SK-N-MC (cell line): Measurements from ENCODE around the gene DOK1.

Experiments
- EZH2 ChIP-seq: fragments of 200-600 bp; sonication (generic); IDR thresholded peaks from one replicate; pipeline ENCODE4 v1.6.1; 2017; ENCODE audit warnings: antibody characterized with exemption
- POLR2AphosphoS5 ChIP-seq: IDR thresholded peaks from 2 replicates; pipeline ENCODE4 v1.6.1; 2012; ENCODE audit warnings: mild to moderate bottlenecking, low read depth, low read length, borderline replicate concordance

DNA sequence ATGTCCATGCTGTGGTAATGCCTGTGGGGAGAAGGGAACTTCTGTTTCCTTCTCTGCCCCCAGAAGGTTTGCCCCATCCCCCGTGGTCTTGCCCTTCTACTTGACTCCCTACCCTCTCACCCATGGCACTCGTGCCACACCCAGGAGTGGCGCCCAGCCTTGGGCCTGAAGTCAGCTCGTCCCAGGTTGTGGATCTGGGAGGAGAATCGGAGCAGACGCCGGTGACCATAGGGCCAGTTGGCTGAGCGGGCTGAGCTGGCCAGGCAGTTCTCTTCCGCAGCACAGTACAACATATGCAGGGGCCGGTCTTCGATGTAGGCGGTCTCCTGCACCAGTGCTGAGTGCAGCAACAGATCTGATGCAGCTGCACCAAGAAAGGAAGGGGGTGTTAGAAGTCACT lies 20.1 kb upstream of the DOK1 start:
- TF ChIP-seq EZH2 (no peak), POLR2AphosphoS5 (no peak)
